IMR-90 (cell line): Measurements from ENCODE around the gene NOS3. TPM values are rescaled to one million over a fixed set of nuclear protein-coding genes. Genes with fewer than 3 reads are reported as not detected.
A peak's percentile ranks its signal among the peaks of the same experiment; 100 is the strongest.

Source experiments
- ATAC-seq: fragments of 200-7000 bp; cut with Tn5 transposase; 2 replicates; pipeline ENCODE4 v1.9.1; 2020; ENCODE audit warnings: low read depth, mild to moderate bottlenecking, moderate library complexity
- BruUV-seq: library from RNA; stranded (reverse); fragments of 400-500 nt; replicated peaks from 2 replicates; lab custom pipeline; 2021; lab: Mats Ljungman, UMichigan
- CTCF ChIA-PET: fragments of 300-600 bp; formaldehyde crosslinking; extraction: SDS; loops from one replicate; lab custom pipeline; 2021; ENCODE audit warnings: antibody characterized with exemption; lab: Yijun Ruan, JAX
- POLR2A ChIA-PET: fragments of 300-600 bp; sonication (Branson Sonifier 250); formaldehyde crosslinking; loops from one replicate; lab custom pipeline; 2022; ENCODE audit warnings: antibody characterized with exemption; ENCODE audit not compliant: unreplicated experiment; lab: Charles Lee
- DNase-seq: peaks from one replicate; pipeline ENCODE4 v3.0.0; 2013
- H2AFZ ChIP-seq: replicated peaks from 2 replicates; pipeline ENCODE3; 2013; ENCODE audit warnings: low read length, mild to moderate bottlenecking; ENCODE audit not compliant: poor library complexity
- H2AK5ac ChIP-seq: 2 replicates; pipeline ENCODE4 v1.6.1; 2013; ENCODE audit warnings: low read depth, low read length, inconsistent platforms
- H2AK9ac ChIP-seq: replicated peaks from 2 replicates; pipeline ENCODE3; 2013; ENCODE audit warnings: mild to moderate bottlenecking, low read depth, low read length, moderate library complexity; ENCODE audit not compliant: poor library complexity
- H2BK120ac ChIP-seq: 2 replicates; pipeline ENCODE4 v1.6.1; 2013; ENCODE audit warnings: low read depth, low read length, inconsistent platforms
- H2BK15ac ChIP-seq: 3 replicates; pipeline ENCODE4 v1.6.1; 2013; ENCODE audit warnings: low read depth, low read length, inconsistent platforms
- H2BK20ac ChIP-seq: 2 replicates; pipeline ENCODE4 v1.6.1; 2013; ENCODE audit warnings: low read depth, mild to moderate bottlenecking, inconsistent platforms, low read length, moderate library complexity
- H2BK5ac ChIP-seq: 2 replicates; pipeline ENCODE4 v1.6.1; 2013; ENCODE audit warnings: mild to moderate bottlenecking, low read depth, low read length, inconsistent platforms; ENCODE audit not compliant: poor library complexity, severe bottlenecking
- H3K14ac ChIP-seq: replicated peaks from 2 replicates; pipeline ENCODE4 v1.6.1; 2013; ENCODE audit warnings: low read depth, low read length, inconsistent platforms
- H3K18ac ChIP-seq: 2 replicates; pipeline ENCODE4 v1.6.1; 2013; ENCODE audit warnings: low read depth, low read length, control low read depth
- H3K23ac ChIP-seq: 2 replicates; pipeline ENCODE4 v1.6.1; 2013; ENCODE audit warnings: low read depth, low read length, inconsistent platforms
- H3K27ac ChIP-seq: 2 replicates; pipeline ENCODE4 v1.5.1; 2013; ENCODE audit warnings: mild to moderate bottlenecking, control low read depth, low read length; ENCODE audit not compliant: insufficient read depth
- H3K27me3 ChIP-seq: 2 replicates; pipeline ENCODE4 v1.6.1; 2013; ENCODE audit warnings: low read length; ENCODE audit not compliant: control insufficient read depth, insufficient read depth
- H3K36me3 ChIP-seq: 2 replicates; pipeline ENCODE4 v1.6.1; 2013; ENCODE audit warnings: low read length, mixed read lengths; ENCODE audit not compliant: control insufficient read depth, insufficient read depth
- H3K4ac ChIP-seq: 2 replicates; pipeline ENCODE4 v1.6.1; 2013; ENCODE audit warnings: low read depth, low read length, inconsistent platforms
- H3K4me1 ChIP-seq: 2 replicates; pipeline ENCODE4 v1.6.1; 2013; ENCODE audit warnings: low read length, mixed read lengths; ENCODE audit not compliant: control insufficient read depth, insufficient read depth
- H3K4me2 ChIP-seq: 2 replicates; pipeline ENCODE4 v1.6.1; 2013; ENCODE audit warnings: low read depth, mild to moderate bottlenecking, control low read depth, low read length, moderate library complexity
- H3K4me3 ChIP-seq: 2 replicates; pipeline ENCODE4 v1.5.1; 2013; ENCODE audit warnings: low read depth, mild to moderate bottlenecking, control low read depth, low read length, moderate library complexity; ENCODE audit not compliant: insufficient read depth
- H3K56ac ChIP-seq: 2 replicates; pipeline ENCODE4 v1.6.1; 2013; ENCODE audit warnings: low read length, inconsistent platforms; ENCODE audit not compliant: insufficient read depth; ENCODE audit errors: extremely low read depth
- H3K79me1 ChIP-seq, 2 experiments: 2 replicates each; pipeline ENCODE4 v1.6.1; 2013; ENCODE audit warnings: low read length in 2 of 2, inconsistent platforms in 1 of 2, low read depth in 1 of 2
- H3K9ac ChIP-seq: 2 replicates; pipeline ENCODE4 v1.6.1; 2013; ENCODE audit warnings: low read depth, low read length, control low read depth
- H3K9me1 ChIP-seq: 2 replicates; pipeline ENCODE4 v1.6.1; 2013; ENCODE audit warnings: low read length, inconsistent platforms; ENCODE audit not compliant: insufficient read depth
- H3K9me3 ChIP-seq: 2 replicates; pipeline ENCODE4 v1.6.1; 2013; ENCODE audit warnings: low read length; ENCODE audit not compliant: control insufficient read depth, insufficient read depth
- H4K20me1 ChIP-seq: 2 replicates; pipeline ENCODE4 v1.6.1; 2013; ENCODE audit warnings: low read length, inconsistent platforms; ENCODE audit not compliant: insufficient read depth
- H4K5ac ChIP-seq: 2 replicates; pipeline ENCODE4 v1.6.1; 2013; ENCODE audit warnings: mild to moderate bottlenecking, low read depth, low read length, control low read depth
- H4K8ac ChIP-seq, 2 experiments: 2 replicates each; pipeline ENCODE4 v1.6.1; 2013; ENCODE audit warnings: low read depth in 2 of 2, low read length in 2 of 2, control low read depth in 1 of 2, inconsistent platforms in 1 of 2
- H4K91ac ChIP-seq: 2 replicates; pipeline ENCODE4 v1.6.1; 2013; ENCODE audit warnings: low read depth, low read length, inconsistent platforms; ENCODE audit not compliant: insufficient read depth
- BHLHE40 ChIP-seq: fragments of 150-350 bp; IDR thresholded peaks from 2 replicates; pipeline ENCODE4 v1.6.1; 2016; ENCODE audit warnings: mild to moderate bottlenecking, low read depth, low read length
- CEBPB ChIP-seq: IDR thresholded peaks from 2 replicates; pipeline ENCODE4 v1.6.1; 2012; ENCODE audit warnings: low read depth, low read length, improper control_type of control experiment
- CHD1 ChIP-seq: IDR thresholded peaks from 2 replicates; pipeline ENCODE4 v1.6.1; 2012; ENCODE audit warnings: low read depth, low read length, improper control_type of control experiment
- FOS ChIP-seq: fragments of 150-350 bp; IDR thresholded peaks from 2 replicates; pipeline ENCODE4 v1.6.1; 2016; ENCODE audit warnings: low read depth, low read length
- MAFK ChIP-seq: IDR thresholded peaks from 2 replicates; pipeline ENCODE4 v1.6.1; 2012; ENCODE audit warnings: low read depth, low read length, improper control_type of control experiment
- MAZ ChIP-seq: IDR thresholded peaks from 2 replicates; pipeline ENCODE4 v1.6.1; 2012; ENCODE audit warnings: low read depth, mild to moderate bottlenecking, low read length, improper control_type of control experiment, moderate library complexity, borderline replicate concordance
- MXI1 ChIP-seq: IDR thresholded peaks from 2 replicates; pipeline ENCODE4 v1.6.1; 2012; ENCODE audit warnings: low read depth, mild to moderate bottlenecking, low read length, moderate library complexity, borderline replicate concordance
- NFE2L2 ChIP-seq: fragments of 150-350 bp; IDR thresholded peaks from 2 replicates; pipeline ENCODE4 v1.6.1; 2016; ENCODE audit warnings: low read depth, mild to moderate bottlenecking, low read length
- POLR2A ChIP-seq: IDR thresholded peaks from 2 replicates; pipeline ENCODE4 v1.6.1; 2012; ENCODE audit warnings: mild to moderate bottlenecking, low read depth, low read length
- RAD21 ChIP-seq: IDR thresholded peaks from 2 replicates; pipeline ENCODE4 v1.6.1; 2012; ENCODE audit warnings: low read length, improper control_type of control experiment
- RCOR1 ChIP-seq: IDR thresholded peaks from 2 replicates; pipeline ENCODE4 v1.6.1; 2012; ENCODE audit warnings: mild to moderate bottlenecking, low read length, improper control_type of control experiment; ENCODE audit not compliant: insufficient replicate concordance
- RFX5 ChIP-seq: IDR thresholded peaks from 2 replicates; pipeline ENCODE4 v1.8.0; 2012; ENCODE audit warnings: low read depth, mild to moderate bottlenecking, low read length, moderate library complexity
- SMC3 ChIP-seq: fragments of 150-350 bp; IDR thresholded peaks from 2 replicates; pipeline ENCODE4 v1.6.1; 2016; ENCODE audit warnings: low read depth, mild to moderate bottlenecking, antibody characterized with exemption, low read length, moderate library complexity
- USF2 ChIP-seq: fragments of 150-350 bp; IDR thresholded peaks from 2 replicates; pipeline ENCODE4 v1.6.1; 2017; ENCODE audit warnings: mild to moderate bottlenecking, antibody characterized with exemption, low read length, low read depth
- WGBS, 2 experiments: methylation state at CpG; one replicate each; pipeline versions ENCODE4 v1.1.5 to v1.1.7; 2013; ENCODE audit warnings: missing lambda C conversion rate in 2 of 2; ENCODE audit not compliant: insufficient read length in 1 of 2; ENCODE audit errors: extremely low coverage in 2 of 2; 5-methylcytosine and 5-hydroxymethylcytosine counted together
- dilution Hi-C: fragments of 300-500 bp; cut with HindIII; formaldehyde crosslinking; loops from one replicate; pipeline ENCODE4 v1.14.3; 2018; ENCODE audit warnings: low sequenced_read_pairs; ENCODE audit not compliant: unreplicated experiment
- in situ Hi-C: fragments of 300-500 bp; cut with MboI; formaldehyde crosslinking; loops from 3 replicates; pipeline ENCODE4 v1.14.3; 2019; ENCODE audit warnings: low sequenced_read_pairs, inconsistent platforms, mixed read lengths
- intact Hi-C: fragments of 100-400 bp; cut with micrococcal nuclease; formaldehyde crosslinking; loops from 2 replicates; pipeline ENCODE4 v1.10.0; 2022
- polyA plus RNA-seq, 3 experiments: library from polyadenylated mRNA; depleted of rRNA; stranded (reverse); fragments of >200 nt; gene quantifications; 2 replicates each; pipeline ENCODE4 v1.2.3, GENCODE V29; 2012; ENCODE audit warnings: low replicate concordance in 1 of 3
- total RNA-seq: library from RNA; depleted of rRNA; stranded (reverse); fragments of >200 nt; gene quantifications from 2 replicates; pipeline ENCODE4 v1.2.3, GENCODE V29; 2012
- TF ChIP-seq, protein P1 (sequence below): fragments of 150-350 bp; IDR thresholded peaks from 2 replicates; pipeline ENCODE4 v1.6.1; 2016; ENCODE audit warnings: low read depth, mild to moderate bottlenecking, low read length, moderate library complexity, borderline replicate concordance
- TF ChIP-seq, protein P2 (sequence below): conservative IDR thresholded peaks from 2 replicates; pipeline ENCODE4 v1.5.1; 2012; ENCODE audit warnings: mild to moderate bottlenecking, low read depth, low read length, improper control_type of control experiment

The NOS3 gene
- total and polyA plus RNA-seq, 2 of the 4 experiments (the other 2 are of a cell fraction) = 0.72 to 2.0 TPM

GRCh38 chr7:151053096-151053495 is 62.3 kb downstream of the NOS3 start:
- Histone ChIP-seq H4K8ac (no peak overlapping the region), H4K20me1 (peaks cover 5% of the 10 kb centered on the region; the same call in 1 of the 2 replicates), H4K91ac (no peak overlapping the region), H3K23ac (no peak overlapping the region), H3K27me3 (no peaks in the 10 kb centered on the region; the same call in 1 of the 2 replicates), H2BK20ac (no peak overlapping the region), H3K4me1 (peaks cover 7% of the 10 kb centered on the region), H2BK5ac (no peak overlapping the region), H2AFZ (no peak overlapping the region), H3K9me3 (no peaks in the 10 kb centered on the region), H3K36me3 (no peaks in the 10 kb centered on the region), H3K9me1 (peaks cover 3% of the 10 kb centered on the region; the same call in 1 of the 2 replicates), H2BK120ac (no peak overlapping the region), H2AK5ac (no peak overlapping the region), H3K14ac (no peak overlapping the region), H3K4ac (no peak overlapping the region), H2BK15ac (no peak overlapping the region), H3K27ac (no peak overlapping the region), H3K56ac (no peak overlapping the region), H3K4me2 (no peak overlapping the region), H2AK9ac (peak overlapping the region; percentile 61), H3K79me1 (peaks cover 8 to 18% of the 10 kb centered on the region in 2 experiments), H3K4me3 (no peak overlapping the region), H3K9ac (no peak overlapping the region), H3K18ac (no peak overlapping the region), H4K5ac (no peak overlapping the region)
- dilution Hi-C loops (no loop called here), in situ Hi-C loops (no loop called here), intact Hi-C loops (no loop called here)
- no TSS peak for BruUV-seq
- TF ChIP-seq RAD21 (no peak), MAFK (no peak), CHD1 (no peak), CEBPB (no peak), FOS (no peak), MAZ (no peak), BHLHE40 (no peak), NFE2L2 (no peak), MXI1 (no peak), SMC3 (no peak), POLR2A (no peak), RCOR1 (no peak), RFX5 (no peak), USF2 (no peak)
- TF ChIP-seq, protein P1, sequence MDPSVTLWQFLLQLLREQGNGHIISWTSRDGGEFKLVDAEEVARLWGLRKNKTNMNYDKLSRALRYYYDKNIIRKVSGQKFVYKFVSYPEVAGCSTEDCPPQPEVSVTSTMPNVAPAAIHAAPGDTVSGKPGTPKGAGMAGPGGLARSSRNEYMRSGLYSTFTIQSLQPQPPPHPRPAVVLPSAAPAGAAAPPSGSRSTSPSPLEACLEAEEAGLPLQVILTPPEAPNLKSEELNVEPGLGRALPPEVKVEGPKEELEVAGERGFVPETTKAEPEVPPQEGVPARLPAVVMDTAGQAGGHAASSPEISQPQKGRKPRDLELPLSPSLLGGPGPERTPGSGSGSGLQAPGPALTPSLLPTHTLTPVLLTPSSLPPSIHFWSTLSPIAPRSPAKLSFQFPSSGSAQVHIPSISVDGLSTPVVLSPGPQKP = no peak
- TF ChIP-seq, protein P2, sequence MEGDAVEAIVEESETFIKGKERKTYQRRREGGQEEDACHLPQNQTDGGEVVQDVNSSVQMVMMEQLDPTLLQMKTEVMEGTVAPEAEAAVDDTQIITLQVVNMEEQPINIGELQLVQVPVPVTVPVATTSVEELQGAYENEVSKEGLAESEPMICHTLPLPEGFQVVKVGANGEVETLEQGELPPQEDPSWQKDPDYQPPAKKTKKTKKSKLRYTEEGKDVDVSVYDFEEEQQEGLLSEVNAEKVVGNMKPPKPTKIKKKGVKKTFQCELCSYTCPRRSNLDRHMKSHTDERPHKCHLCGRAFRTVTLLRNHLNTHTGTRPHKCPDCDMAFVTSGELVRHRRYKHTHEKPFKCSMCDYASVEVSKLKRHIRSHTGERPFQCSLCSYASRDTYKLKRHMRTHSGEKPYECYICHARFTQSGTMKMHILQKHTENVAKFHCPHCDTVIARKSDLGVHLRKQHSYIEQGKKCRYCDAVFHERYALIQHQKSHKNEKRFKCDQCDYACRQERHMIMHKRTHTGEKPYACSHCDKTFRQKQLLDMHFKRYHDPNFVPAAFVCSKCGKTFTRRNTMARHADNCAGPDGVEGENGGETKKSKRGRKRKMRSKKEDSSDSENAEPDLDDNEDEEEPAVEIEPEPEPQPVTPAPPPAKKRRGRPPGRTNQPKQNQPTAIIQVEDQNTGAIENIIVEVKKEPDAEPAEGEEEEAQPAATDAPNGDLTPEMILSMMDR = no peak
- ATAC-seq (no peak), DNase-seq (no peak)
- ChIA-PET CTCF (no interaction called here), POLR2A (no interaction called here)
- no CpG with 5 or more reads among the region's 4 CpGs for WGBS, 2 experiments
